Ovary (tissue), 9 donors: Measurements from ENCODE around the gene SORD. TPM values are rescaled to one million over a fixed set of nuclear protein-coding genes. Genes with fewer than 3 reads are reported as not detected.
"Not testable (repeated sequence)": the region's sequence is repeated elsewhere in the genome, so short reads cannot be mapped to it uniquely, and the experiment has no call there.

Experiments used
- DNase-seq, 5 donors: peaks; one replicate each; pipeline ENCODE4 v3.0.0-alpha.2; 2019 to 2020
- H3K27ac ChIP-seq, 2 donors: fragments of 200-600 bp; one replicate each; pipeline versions ENCODE4 v1.5.1 to v1.8.0; 2019 to 2022
- H3K27me3 ChIP-seq: fragments of 200-600 bp; one replicate; pipeline ENCODE4 v1.8.0; 2022
- H3K36me3 ChIP-seq: fragments of 200-600 bp; sonication (generic); one replicate; pipeline ENCODE4 v1.5.1; 2019
- H3K4me1 ChIP-seq: one replicate; pipeline ENCODE4 v1.8.1; 2013; ENCODE audit warnings: mild to moderate bottlenecking, moderate library complexity; ENCODE audit not compliant: insufficient read depth
- H3K4me3 ChIP-seq: fragments of 200-600 bp; sonication (generic); one replicate; pipeline ENCODE4 v1.5.1; 2017
- H3K9me3 ChIP-seq, 2 donors: fragments of 200-600 bp in 1 of 2; sonication (generic) in 1 of 2; one replicate each; pipeline versions ENCODE4 v1.5.1 to v1.8.1; 2013 to 2019; ENCODE audit warnings: mild to moderate bottlenecking in 1 of 2, moderate library complexity in 1 of 2
- EP300 ChIP-seq: sonication (generic); formaldehyde crosslinking; IDR thresholded peaks from one replicate; pipeline ENCODE4 v1.6.1; 2017; ENCODE audit warnings: antibody characterized with exemption
- POLR2A ChIP-seq: fragments of 450-650 bp; IDR thresholded peaks from one replicate; pipeline ENCODE4 v1.6.1; 2017; ENCODE audit warnings: antibody characterized with exemption, mild to moderate bottlenecking, moderate library complexity
- WGBS, 3 donors: extraction: QIAGEN DNeasy Blood & Tissue Kit in 1 of 3; methylation state at CpG; one replicate each; pipeline versions ENCODE4 v1.1.5 to v1.1.7; 2013 to 2017; 5-methylcytosine and 5-hydroxymethylcytosine counted together
- intact Hi-C, 4 donors: fragments of 100-400 bp; cut with DNase I; formaldehyde crosslinking; loops; one replicate each; pipeline versions ENCODE4 v1.11.0 to v1.15.1; 2022 to 2023
- polyA plus RNA-seq, 2 donors: library from polyadenylated mRNA; stranded (reverse); fragments of 200-250 nt in 1 of 2; fragments of 350-450 nt in 1 of 2; fragmentation: Illumina TruSeq in 1 of 2; extraction: RNeasy Lipid Tissue Mini Kit (QIAGEN cat#74804) in 1 of 2; gene quantifications; one replicate each; pipeline ENCODE4 v1.2.3, GENCODE V29; 2013 to 2014
- total RNA-seq, 7 donors: library from RNA; depleted of rRNA in 2 of 7; stranded (reverse); fragments of >200 nt in 2 of 7; fragmentation: NEBNext Ultra II Directional in 3 of 7; extraction: Animal tissue kit (Norgen Biotek cat#: 25700) in 3 of 7; gene quantifications; one replicate each; pipeline versions ENCODE4 v1.1.0 to v1.2.4, GENCODE V29; 2016 to 2023
- TF ChIP-seq, protein P1 (sequence below), 3 donors: fragments of 450-650 bp in 2 of 3; fragments of 200-600 bp in 1 of 3; IDR thresholded peaks; one replicate each; pipeline versions ENCODE4 v1.5.1 to v1.8.0; 2016 to 2022; ENCODE audit warnings: antibody characterized with exemption in 3 of 3, mild to moderate bottlenecking in 1 of 3
- donor health status: DM: no; HTN: no; CAD: no; lungs with moderate emphysema.
- donor health status: DM: no; HTN: no; CAD: no.
- donor health status: Bipolar disorder and iron deficiency.
- donor health status: DM: yes; HTN: yes; CAD: no.
- donor health status: DM: no; HTN: no; CAD: no.
- donor health status: DM: yes; HTN: yes; CAD: no.

SORD gene
- total and polyA plus RNA-seq, 9 donors: 3.9 to 25.0 (median 8.3) TPM

GRCh38 chr15:44997632-44998031, 25.4 kb upstream of the SORD start:
- 54 to 71% (median 65%) methylated on average over 3 of the region's 3 CpGs for whole genome bisulfite sequencing, 3 donors
- H3K4me3 ChIP-seq, intact Hi-C loops, DNase-seq, H3K27me3 ChIP-seq, H3K9me3 ChIP-seq, H3K4me1 ChIP-seq, H3K27ac ChIP-seq, H3K36me3 ChIP-seq: not testable (repeated sequence)

- DNase-seq: no peak
- no peaks in the 10 kb centered on the region for H3K27me3 ChIP-seq
- no peak overlapping the region for H3K27ac ChIP-seq
- H3K4me1 ChIP-seq: no peaks in the 10 kb centered on the region
- H3K36me3 ChIP-seq: no peaks in the 10 kb centered on the region
- H3K9me3 ChIP-seq: no peaks in the 10 kb centered on the region
- intact Hi-C loops: no loop called here
- TF ChIP-seq POLR2A: no peak
- TF ChIP-seq EP300: no peak
- TF ChIP-seq, protein P1, sequence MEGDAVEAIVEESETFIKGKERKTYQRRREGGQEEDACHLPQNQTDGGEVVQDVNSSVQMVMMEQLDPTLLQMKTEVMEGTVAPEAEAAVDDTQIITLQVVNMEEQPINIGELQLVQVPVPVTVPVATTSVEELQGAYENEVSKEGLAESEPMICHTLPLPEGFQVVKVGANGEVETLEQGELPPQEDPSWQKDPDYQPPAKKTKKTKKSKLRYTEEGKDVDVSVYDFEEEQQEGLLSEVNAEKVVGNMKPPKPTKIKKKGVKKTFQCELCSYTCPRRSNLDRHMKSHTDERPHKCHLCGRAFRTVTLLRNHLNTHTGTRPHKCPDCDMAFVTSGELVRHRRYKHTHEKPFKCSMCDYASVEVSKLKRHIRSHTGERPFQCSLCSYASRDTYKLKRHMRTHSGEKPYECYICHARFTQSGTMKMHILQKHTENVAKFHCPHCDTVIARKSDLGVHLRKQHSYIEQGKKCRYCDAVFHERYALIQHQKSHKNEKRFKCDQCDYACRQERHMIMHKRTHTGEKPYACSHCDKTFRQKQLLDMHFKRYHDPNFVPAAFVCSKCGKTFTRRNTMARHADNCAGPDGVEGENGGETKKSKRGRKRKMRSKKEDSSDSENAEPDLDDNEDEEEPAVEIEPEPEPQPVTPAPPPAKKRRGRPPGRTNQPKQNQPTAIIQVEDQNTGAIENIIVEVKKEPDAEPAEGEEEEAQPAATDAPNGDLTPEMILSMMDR (IDR thresholded peaks at IDR 0.05): no peak
- WGBS, 3 donors: 74 to 84% (median 76%) methylated on average over 2 of the region's 2 CpGs
- no peak overlapping the region for H3K4me3 ChIP-seq
These were observed 23.9 kb upstream of the SORD start for GRCh38 chr15:44999105-44999504.

DNA sequence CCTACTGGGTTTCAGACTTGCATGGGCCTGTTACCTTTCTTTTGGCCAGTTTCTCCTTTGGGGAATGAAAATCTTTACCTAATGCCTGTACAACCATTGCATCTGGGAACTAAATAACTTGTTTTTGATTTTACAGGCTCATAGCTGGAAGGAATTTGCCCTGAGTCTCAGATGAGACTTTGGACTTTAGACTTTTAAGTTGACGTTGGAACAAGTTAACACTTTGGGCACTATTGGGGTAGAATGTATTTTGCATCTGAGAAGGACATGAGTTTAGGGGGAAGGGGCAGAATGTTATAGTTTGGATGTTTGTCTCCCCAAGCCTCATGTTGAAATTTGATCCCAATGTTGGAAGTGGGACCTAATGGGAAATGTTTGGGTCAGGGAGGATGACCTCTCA, 21.8 kb upstream of the SORD start:
- H3K27ac ChIP-seq, H3K4me1 ChIP-seq, H3K36me3 ChIP-seq, H3K9me3 ChIP-seq, intact Hi-C loops, DNase-seq, H3K4me3 ChIP-seq, H3K27me3 ChIP-seq: not testable (repeated sequence)
- WGBS, 3 donors: 24 to 50% (median 28%) methylated on average over 1 of the region's 1 CpG

DNA sequence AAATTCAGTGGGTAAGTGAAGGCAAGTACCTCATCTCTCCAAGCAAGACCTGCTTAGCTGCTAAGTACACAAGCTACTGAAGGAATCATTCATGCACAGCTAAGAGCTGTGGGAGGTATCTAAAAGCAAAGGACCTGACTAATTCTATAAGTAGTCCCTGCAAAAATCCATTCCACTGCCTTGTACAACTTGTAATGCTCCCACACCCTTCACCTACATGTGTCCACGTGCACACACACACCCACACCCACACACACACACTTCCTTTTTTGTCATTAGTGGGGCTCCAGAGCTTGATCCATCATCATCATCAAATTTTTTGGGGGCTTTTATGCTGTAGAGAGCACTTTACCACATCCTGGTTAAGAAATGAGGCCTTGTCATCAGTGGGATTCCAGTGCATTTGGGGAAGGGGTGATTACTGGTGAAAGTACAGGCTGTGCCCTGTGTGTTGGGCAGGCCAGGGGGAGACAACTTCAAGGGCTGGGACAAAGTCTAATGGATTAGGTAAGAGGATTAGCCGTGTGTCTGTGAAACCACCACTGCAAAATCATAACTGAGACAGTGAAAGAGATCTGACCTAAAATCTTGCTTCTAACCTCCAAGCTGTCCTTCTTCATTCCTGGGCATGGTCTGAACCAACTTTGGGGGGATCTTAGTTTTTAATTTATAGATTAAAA, 19.1 kb upstream of the SORD start:
- H3K27me3 ChIP-seq, DNase-seq, H3K9me3 ChIP-seq, H3K36me3 ChIP-seq, H3K4me1 ChIP-seq, H3K4me3 ChIP-seq, intact Hi-C loops, H3K27ac ChIP-seq: not testable (repeated sequence)
- 56 to 64% (median 61%) methylated on average over 2 of the region's 2 CpGs for WGBS, 3 donors

DNA sequence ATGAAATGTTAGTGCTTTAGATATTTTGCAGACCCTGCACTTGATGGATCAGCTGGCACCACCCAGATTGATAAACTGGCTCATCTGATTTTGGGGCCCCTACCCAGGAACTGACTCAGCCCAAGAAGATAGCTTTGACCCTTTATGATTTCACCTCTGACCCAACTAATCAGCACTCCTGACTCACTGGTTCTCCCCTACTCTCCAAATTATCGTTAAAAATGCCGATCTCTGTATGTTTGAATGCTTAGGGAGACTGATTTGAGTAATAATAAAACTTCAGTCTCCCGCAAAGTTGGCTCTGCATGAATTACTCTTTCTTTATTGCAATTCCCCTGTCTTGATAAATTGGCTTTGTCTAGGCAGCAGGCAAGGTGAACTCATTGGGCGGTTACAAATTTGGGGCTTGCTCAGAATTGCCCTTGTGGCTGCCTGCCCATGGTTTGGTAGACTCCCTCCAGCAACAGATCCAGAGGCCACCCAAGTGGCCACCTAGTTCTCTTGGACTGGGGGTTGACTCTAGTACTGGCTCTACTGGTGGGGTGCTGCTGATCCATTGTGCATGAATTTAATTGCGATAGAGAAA, 18.3 kb upstream of the SORD start:
- H3K9me3 ChIP-seq, H3K27ac ChIP-seq, intact Hi-C loops, H3K4me1 ChIP-seq, H3K36me3 ChIP-seq, H3K27me3 ChIP-seq, DNase-seq, H3K4me3 ChIP-seq: not testable (repeated sequence)
- WGBS, 3 donors: 73 to 87% (median 83%) methylated on average over 5 of the region's 5 CpGs

- no peaks in the 10 kb centered on the region for H3K27me3 ChIP-seq
- 50 to 73% (median 53%) methylated on average over 2 of the region's 2 CpGs for WGBS, 3 donors
- H3K4me1 ChIP-seq: no peaks in the 10 kb centered on the region
- no peaks in the 10 kb centered on the region for H3K9me3 ChIP-seq
- H3K27ac ChIP-seq: no peak overlapping the region
- no peak for DNase-seq
- intact Hi-C loops: no loop called here
- TF ChIP-seq POLR2A (no peak), EP300 (no peak)
- TF ChIP-seq, protein P1 (IDR thresholded peaks at IDR 0.05): no peak
- H3K4me3 ChIP-seq: no peak overlapping the region
- H3K36me3 ChIP-seq: no peaks in the 10 kb centered on the region
These were observed 13.9 kb upstream of the SORD start for GRCh38 chr15:45009046-45009445.

DNA sequence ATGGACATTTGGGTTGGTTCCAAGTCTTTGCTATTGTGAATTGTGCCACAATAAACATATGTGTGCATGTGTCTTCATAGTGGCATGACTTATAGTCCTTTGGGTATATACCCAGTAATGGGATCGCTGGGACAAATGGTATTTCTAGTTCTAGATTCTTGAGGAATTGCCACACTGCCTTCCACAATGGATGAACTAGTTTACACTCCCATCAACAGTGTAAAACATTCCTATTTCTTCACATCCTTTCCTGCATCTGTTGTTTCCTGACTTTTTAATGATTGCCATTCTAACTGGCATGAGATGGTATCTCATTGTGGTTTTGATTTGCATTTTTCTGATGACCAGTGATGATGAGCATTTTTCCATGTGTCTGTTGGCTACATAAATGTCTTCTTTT, 7.9 kb upstream of the SORD start:
- H3K4me3 ChIP-seq, H3K27me3 ChIP-seq, H3K4me1 ChIP-seq, intact Hi-C loops, H3K36me3 ChIP-seq, DNase-seq, H3K9me3 ChIP-seq, H3K27ac ChIP-seq: not testable (repeated sequence)
- 78 to 92% (median 91%) methylated on average over 1 of the region's 1 CpG for WGBS, 3 donors

GRCh38 chr15:45020222-45020900, 2.6 kb upstream of the SORD start:
- H3K36me3 ChIP-seq, H3K4me1 ChIP-seq, H3K9me3 ChIP-seq, H3K27ac ChIP-seq, DNase-seq, H3K4me3 ChIP-seq, intact Hi-C loops, H3K27me3 ChIP-seq: not testable (repeated sequence)
- WGBS, 3 donors: 82 to 84% (median 83%) methylated on average over 9 of the region's 9 CpGs

DNA sequence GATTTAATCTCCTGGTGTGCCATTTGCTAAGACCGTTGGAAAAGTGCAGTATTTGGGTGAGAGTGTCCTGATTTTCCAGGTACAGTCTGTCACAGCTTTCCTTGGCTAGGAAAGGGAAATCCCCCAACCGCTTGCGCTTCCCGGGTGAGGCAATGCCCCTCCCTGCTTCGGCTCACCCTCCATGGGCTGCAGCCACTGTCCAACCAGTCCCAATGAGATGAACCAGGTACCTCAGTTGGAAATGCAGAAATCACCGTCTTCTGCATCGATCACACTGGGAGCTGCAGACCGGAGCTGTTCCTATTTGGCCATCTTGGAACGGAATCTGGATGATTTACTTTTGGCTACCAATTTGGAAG, 2.1 kb upstream of the SORD start:
- H3K4me3 ChIP-seq, intact Hi-C loops, H3K4me1 ChIP-seq, H3K9me3 ChIP-seq, H3K27ac ChIP-seq, DNase-seq, H3K36me3 ChIP-seq, H3K27me3 ChIP-seq: not testable (repeated sequence)
- 90 to 96% (median 95%) methylated on average over 9 of the region's 9 CpGs for WGBS, 3 donors
